Trophoblast cell (in vitro differentiated cells and primary cell): Measurements from ENCODE around the gene ZNF800.
A peak's percentile ranks its signal among the peaks of the same experiment; 100 is the strongest.

Experiments used
- DNase-seq, 2 donors: peaks; one replicate each; pipeline ENCODE4 v3.0.0-alpha.2; 2016
- H2AFZ ChIP-seq: 2 replicates; pipeline ENCODE4 v1.6.1; 2013; ENCODE audit warnings: low read length, moderate library complexity, mild to moderate bottlenecking; ENCODE audit not compliant: insufficient read depth, poor library complexity
- H2AK5ac ChIP-seq: 2 replicates; pipeline ENCODE4 v1.6.1; 2013; ENCODE audit warnings: mild to moderate bottlenecking, low read length
- H2BK120ac ChIP-seq: 2 replicates; pipeline ENCODE4 v1.6.1; 2013; ENCODE audit warnings: low read length, mild to moderate bottlenecking, moderate library complexity; ENCODE audit not compliant: insufficient read depth, poor library complexity
- H2BK12ac ChIP-seq: 2 replicates; pipeline ENCODE4 v1.6.1; 2013; ENCODE audit warnings: mild to moderate bottlenecking, low read length, moderate library complexity
- H2BK5ac ChIP-seq: 2 replicates; pipeline ENCODE4 v1.6.1; 2013; ENCODE audit warnings: low read length, low read depth, moderate library complexity, mild to moderate bottlenecking; ENCODE audit not compliant: poor library complexity
- H3K14ac ChIP-seq: 2 replicates; pipeline ENCODE4 v1.6.1; 2013; ENCODE audit warnings: mild to moderate bottlenecking, low read length
- H3K18ac ChIP-seq: 2 replicates; pipeline ENCODE4 v1.6.1; 2013; ENCODE audit warnings: mild to moderate bottlenecking, low read length
- H3K23ac ChIP-seq: 2 replicates; pipeline ENCODE4 v1.6.1; 2013; ENCODE audit warnings: low read length
- H3K27ac ChIP-seq: 2 replicates; pipeline ENCODE4 v1.5.1; 2013; ENCODE audit warnings: low read depth, mild to moderate bottlenecking, inconsistent platforms, low read length, moderate library complexity
- H3K27me3 ChIP-seq: 2 replicates; pipeline ENCODE4 v1.6.1; 2013; ENCODE audit warnings: inconsistent platforms, mild to moderate bottlenecking, low read length, moderate library complexity; ENCODE audit not compliant: insufficient read depth
- H3K36me3 ChIP-seq, 2 experiments: 1 replicate in 1 of 2; 2 replicates in 1 of 2; pipeline ENCODE4 v1.6.1; 2013; ENCODE audit warnings: low read length in 2 of 2, mild to moderate bottlenecking in 2 of 2, moderate library complexity in 1 of 2; ENCODE audit not compliant: insufficient read depth in 2 of 2, control insufficient read depth in 1 of 2
- H3K4ac ChIP-seq: 2 replicates; pipeline ENCODE4 v1.6.1; 2013; ENCODE audit warnings: low read depth, mild to moderate bottlenecking, low read length, moderate library complexity
- H3K4me1 ChIP-seq, 2 experiments: 1 replicate in 1 of 2; 2 replicates in 1 of 2; pipeline ENCODE4 v1.6.1; 2013; ENCODE audit warnings: low read length in 2 of 2, mild to moderate bottlenecking in 2 of 2, moderate library complexity in 1 of 2; ENCODE audit not compliant: insufficient read depth in 2 of 2, control insufficient read depth in 1 of 2
- H3K4me2 ChIP-seq: 2 replicates; pipeline ENCODE4 v1.6.1; 2013; ENCODE audit warnings: inconsistent platforms, mild to moderate bottlenecking, low read length, moderate library complexity
- H3K4me3 ChIP-seq: 2 replicates; pipeline ENCODE4 v1.5.1; 2013; ENCODE audit warnings: mild to moderate bottlenecking, low read depth, low read length, inconsistent platforms
- H3K79me1 ChIP-seq: one replicate; pipeline ENCODE4 v1.6.1; 2013; ENCODE audit warnings: low read length
- H3K79me2 ChIP-seq: 2 replicates; pipeline ENCODE4 v1.6.1; 2013; ENCODE audit warnings: low read length, mild to moderate bottlenecking; ENCODE audit not compliant: control insufficient read depth, insufficient read depth, poor library complexity
- H3K9ac ChIP-seq: 2 replicates; pipeline ENCODE4 v1.6.1; 2013; ENCODE audit warnings: mild to moderate bottlenecking, low read length
- H3K9me3 ChIP-seq: 2 replicates; pipeline ENCODE4 v1.6.1; 2013; ENCODE audit warnings: low read depth, mild to moderate bottlenecking, control low read depth, inconsistent platforms, low read length; ENCODE audit not compliant: insufficient read depth
- H4K12ac ChIP-seq: 2 replicates; pipeline ENCODE4 v1.6.1; 2013; ENCODE audit warnings: low read depth, mild to moderate bottlenecking, low read length, moderate library complexity
- H4K8ac ChIP-seq: 2 replicates; pipeline ENCODE4 v1.6.1; 2013; ENCODE audit warnings: low read depth, mild to moderate bottlenecking, low read length, moderate library complexity
- H4K91ac ChIP-seq: one replicate; pipeline ENCODE4 v1.6.1; 2013; ENCODE audit warnings: low read depth, mild to moderate bottlenecking, low read length, moderate library complexity
- WGBS: extraction: QIAGEN DNeasy Blood & Tissue Kit; methylation state at CpG from one replicate; pipeline ENCODE4 v1.1.7; 2013; ENCODE audit warnings: missing lambda C conversion rate; ENCODE audit not compliant: insufficient read length, insufficient coverage; ENCODE audit errors: extremely low coverage; 5-methylcytosine and 5-hydroxymethylcytosine counted together

Gene ZNF800

GRCh38 chr7:127390817-127391590 is 1.5 kb downstream of the ZNF800 start:
- Histone ChIP-seq H2BK12ac (no peak overlapping the region), H3K79me2 (peaks cover 13% of the 10 kb centered on the region), H3K27ac (peak overlapping the region; percentile 55), H3K4me1 (peaks cover 3 to 5% of the 10 kb centered on the region in 2 experiments), H3K36me3 (peaks cover 0 to 5% of the 10 kb centered on the region in 2 experiments), H3K4ac (peak overlapping the region; percentile 5), H3K9ac (peak overlapping the region; percentile 96), H2BK120ac (no peak overlapping the region), H2AFZ (peak overlapping the region; percentile 92), H3K14ac (peak overlapping the region; percentile 75), H3K23ac (no peak overlapping the region), H3K4me3 (peak overlapping the region; percentile 97), H4K91ac (no peak overlapping the region), H4K8ac (peak overlapping the region; percentile 72), H3K79me1 (peaks cover 15% of the 10 kb centered on the region), H4K12ac (peak overlapping the region; percentile 13), H2AK5ac (no peak overlapping the region), H3K4me2 (peak overlapping the region; percentile 93), H3K27me3 (peaks cover 2% of the 10 kb centered on the region), H3K9me3 (no peaks in the 10 kb centered on the region), H3K18ac (peak overlapping the region; percentile 79), H2BK5ac (no peak overlapping the region)
- no CpG with 5 or more reads among the region's 9 CpGs for WGBS
- DNase-seq, result no peak

- no peak overlapping the region for H2BK5ac ChIP-seq
- no peak overlapping the region for H3K18ac ChIP-seq
- no peak overlapping the region for H4K12ac ChIP-seq
- no peak overlapping the region for H2BK12ac ChIP-seq
- H3K23ac ChIP-seq, result no peak overlapping the region
- no peaks in the 10 kb centered on the region for H3K9me3 ChIP-seq
- no peak overlapping the region for H3K4ac ChIP-seq
- H4K8ac ChIP-seq, result no peak overlapping the region
- peaks cover 3 to 5% of the 10 kb centered on the region in 2 experiments for H3K4me1 ChIP-seq
- no peak overlapping the region for H2AK5ac ChIP-seq
- H3K79me2 ChIP-seq, result peaks cover 13% of the 10 kb centered on the region
- H3K14ac ChIP-seq, result no peak overlapping the region
- peaks cover 2% of the 10 kb centered on the region for H3K27me3 ChIP-seq
- no peak for DNase-seq
- WGBS, result no CpG with 5 or more reads among the region's 2 CpGs
- H3K4me2 ChIP-seq, result no peak overlapping the region
- H3K4me3 ChIP-seq, result no peak overlapping the region
- H3K79me1 ChIP-seq, result peaks cover 15% of the 10 kb centered on the region
- no peak overlapping the region for H2BK120ac ChIP-seq
- no peak overlapping the region for H2AFZ ChIP-seq
- no peak overlapping the region for H4K91ac ChIP-seq
- no peak overlapping the region for H3K27ac ChIP-seq
- no peak overlapping the region for H3K9ac ChIP-seq
- peaks cover 0 to 5% of the 10 kb centered on the region in 2 experiments for H3K36me3 ChIP-seq
Observed at GRCh38 chr7:127390186-127390816, 2.2 kb downstream of the ZNF800 start.

- H2AK5ac ChIP-seq, result no peak overlapping the region
- no peak overlapping the region for H4K12ac ChIP-seq
- no peak overlapping the region for H3K23ac ChIP-seq
- no peak overlapping the region for H3K18ac ChIP-seq
- H3K79me2 ChIP-seq, result peaks cover 13% of the 10 kb centered on the region
- peaks cover 3 to 5% of the 10 kb centered on the region in 2 experiments for H3K4me1 ChIP-seq
- peaks cover 2% of the 10 kb centered on the region for H3K27me3 ChIP-seq
- no peak for DNase-seq
- H3K79me1 ChIP-seq, result peaks cover 15% of the 10 kb centered on the region
- H3K9ac ChIP-seq, result no peak overlapping the region
- no peak overlapping the region for H4K8ac ChIP-seq
- H3K27ac ChIP-seq, result no peak overlapping the region
- H4K91ac ChIP-seq, result no peak overlapping the region
- H2BK5ac ChIP-seq, result no peak overlapping the region
- no peak overlapping the region for H3K14ac ChIP-seq
- H2BK12ac ChIP-seq, result no peak overlapping the region
- H3K36me3 ChIP-seq, result peaks cover 0 to 5% of the 10 kb centered on the region in 2 experiments
- no peak overlapping the region for H3K4ac ChIP-seq
- no CpG with 5 or more reads among the region's 1 CpG for whole genome bisulfite sequencing
- H3K4me3 ChIP-seq, result no peak overlapping the region
- no peak overlapping the region for H2BK120ac ChIP-seq
- no peak overlapping the region for H2AFZ ChIP-seq
- no peaks in the 10 kb centered on the region for H3K9me3 ChIP-seq
- H3K4me2 ChIP-seq, result no peak overlapping the region
Observed at GRCh38 chr7:127389321-127389720, 3.2 kb downstream of the ZNF800 start.

GRCh38 chr7:127387974-127388373 is 4.5 kb downstream of the ZNF800 start:
- Histone ChIP-seq H3K27ac (no peak overlapping the region), H3K79me2 (peaks cover 13% of the 10 kb centered on the region), H3K4me3 (no peak overlapping the region), H4K12ac (no peak overlapping the region), H2BK120ac (no peak overlapping the region), H3K4me1 (peaks cover under 1 to 3% of the 10 kb centered on the region in 2 experiments), H2AFZ (no peak overlapping the region), H3K27me3 (no peaks in the 10 kb centered on the region), H3K18ac (no peak overlapping the region), H3K4me2 (no peak overlapping the region), H2AK5ac (no peak overlapping the region), H3K36me3 (peaks cover 0 to 5% of the 10 kb centered on the region in 2 experiments), H3K4ac (no peak overlapping the region), H3K9ac (no peak overlapping the region), H3K79me1 (peaks cover 14% of the 10 kb centered on the region), H3K23ac (no peak overlapping the region), H3K9me3 (no peaks in the 10 kb centered on the region), H2BK5ac (no peak overlapping the region), H4K91ac (no peak overlapping the region), H2BK12ac (no peak overlapping the region), H4K8ac (no peak overlapping the region), H3K14ac (no peak overlapping the region)
- no peak for DNase-seq
- no CpG with 5 or more reads among the region's 2 CpGs for WGBS
